GM18907 (cell line): ENCODE data around the gene RPS23.
A peak's percentile ranks its signal among the peaks of the same experiment; 100 is the strongest.

Experiments
- ATAC-seq: cut with Tn5 transposase; IDR thresholded peaks from one replicate; pipeline ENCODE4 v1.9.1; 2021; ENCODE audit warnings: mild to moderate bottlenecking, moderate library complexity; ENCODE audit not compliant: unreplicated experiment

RPS23 gene

DNA sequence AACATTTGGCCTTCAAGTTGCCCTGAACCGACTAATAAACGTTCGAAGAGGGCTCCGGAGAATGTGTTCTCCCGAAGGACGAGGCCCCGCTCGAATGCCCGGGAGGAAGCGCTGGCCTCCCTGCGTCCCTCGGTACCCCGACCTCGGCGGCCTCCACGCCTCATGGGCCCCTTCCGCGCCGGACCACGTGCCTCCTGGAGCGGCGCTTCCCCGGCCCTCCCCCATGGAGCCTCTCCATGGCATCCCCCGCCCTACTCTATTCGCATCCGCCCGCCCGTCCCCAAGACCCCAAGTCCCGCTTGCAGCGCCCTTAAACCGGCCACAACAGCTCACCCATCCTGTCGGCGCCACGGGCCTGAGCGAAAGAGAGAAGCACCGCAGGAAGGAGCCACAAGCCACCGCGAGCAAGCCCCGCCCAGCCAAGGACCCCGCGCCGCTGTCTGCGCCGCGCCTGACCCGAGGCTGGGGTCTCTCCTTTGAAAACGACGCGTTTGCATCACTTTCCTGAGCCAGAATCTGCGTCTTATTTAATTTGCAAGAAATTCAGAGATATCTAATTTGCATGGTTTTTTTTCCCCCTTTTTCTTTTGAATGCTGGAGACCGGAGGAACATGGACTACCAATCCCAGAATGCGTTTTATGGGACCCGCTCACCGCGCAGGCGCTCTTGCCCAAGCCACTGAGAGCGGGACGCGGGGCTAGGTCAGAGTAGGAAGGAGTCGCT, at the start of gene RPS23:
Gene RPS23 (minus strand): TSS at position 368 of the 724 bp plus-strand sequence. CDS start 31 bp downstream, at position 337.
- ATAC-seq, result peak; percentile 95

DNA sequence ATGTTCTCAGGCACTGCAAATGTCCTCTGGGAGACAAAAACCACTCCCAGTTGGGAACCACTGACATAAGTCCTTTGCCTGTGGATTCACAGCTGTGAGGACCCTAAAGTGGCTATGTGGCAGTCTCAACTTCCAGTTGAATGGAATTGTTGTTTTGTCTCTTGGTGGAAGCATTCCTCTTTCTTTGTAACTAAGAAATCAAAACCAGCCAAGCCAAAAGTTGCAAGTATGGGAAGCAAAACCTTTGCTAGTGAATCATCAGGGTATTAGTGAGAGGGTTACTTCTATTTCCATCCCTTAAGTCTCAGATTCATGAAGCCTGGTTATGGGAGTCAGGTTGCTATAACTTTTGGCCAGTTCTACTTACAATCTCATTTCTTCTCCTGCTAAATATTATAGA, 49.8 kb upstream of the RPS23 start:
- no peak for ATAC-seq

DNA sequence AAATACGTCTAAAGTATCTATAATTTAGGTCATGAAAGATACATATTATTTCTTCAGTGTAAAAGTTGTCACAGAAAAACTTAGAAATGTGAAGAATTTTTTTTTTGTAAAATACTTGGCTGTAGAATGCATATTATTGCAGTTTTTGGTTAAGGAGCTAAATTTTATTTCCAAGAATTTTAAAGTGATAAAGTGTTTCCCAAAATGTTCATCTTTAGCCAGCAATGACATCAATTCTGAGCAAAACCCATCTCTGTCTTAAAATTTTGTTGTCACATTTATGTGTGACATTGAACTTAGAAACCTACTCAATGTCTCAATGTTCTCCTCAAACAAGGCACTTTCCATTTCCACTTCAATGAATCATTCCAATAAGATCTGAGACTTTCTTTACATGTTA, 47.8 kb upstream of the RPS23 start:
- no peak for ATAC-seq

DNA sequence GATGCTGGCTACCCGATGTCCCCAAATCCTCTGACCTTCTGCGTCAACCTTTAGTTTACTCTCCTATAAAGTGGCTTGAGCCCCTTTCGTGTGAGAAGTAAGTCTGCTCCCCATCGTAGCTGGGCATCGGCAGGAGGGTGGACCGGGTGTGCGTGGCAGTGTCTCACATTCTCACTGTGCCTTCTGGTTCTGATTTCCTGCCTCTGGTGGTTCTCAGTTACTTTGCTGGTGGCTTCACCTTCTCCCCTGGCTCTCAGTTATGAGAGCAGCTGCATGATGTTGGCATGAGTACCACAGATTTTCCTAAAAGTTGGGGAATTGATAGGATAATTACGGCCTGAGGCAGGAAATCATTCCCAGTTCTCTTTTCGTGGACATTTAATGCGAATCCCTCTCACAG, 47.0 kb upstream of the RPS23 start:
- ATAC-seq, result no peak

DNA sequence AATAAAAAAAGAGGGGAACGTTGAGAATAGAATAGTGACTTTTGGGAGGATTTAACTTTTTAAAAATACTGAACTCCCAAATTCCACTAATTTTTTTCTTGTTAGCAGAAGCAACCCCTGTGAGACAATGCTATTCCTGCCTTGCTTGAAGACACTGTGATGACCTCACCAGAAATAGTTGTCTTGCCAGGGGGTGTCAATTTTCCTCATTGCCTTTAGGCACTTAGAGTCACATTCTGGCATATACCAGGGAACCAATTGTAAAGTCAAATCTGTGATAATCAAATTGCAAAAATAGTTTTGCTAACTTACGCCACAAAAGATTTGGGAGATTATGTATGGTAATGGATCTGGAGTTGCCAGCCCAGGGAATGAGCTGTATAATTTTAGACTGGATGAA, 42.8 kb upstream of the RPS23 start:
- no peak for ATAC-seq

DNA sequence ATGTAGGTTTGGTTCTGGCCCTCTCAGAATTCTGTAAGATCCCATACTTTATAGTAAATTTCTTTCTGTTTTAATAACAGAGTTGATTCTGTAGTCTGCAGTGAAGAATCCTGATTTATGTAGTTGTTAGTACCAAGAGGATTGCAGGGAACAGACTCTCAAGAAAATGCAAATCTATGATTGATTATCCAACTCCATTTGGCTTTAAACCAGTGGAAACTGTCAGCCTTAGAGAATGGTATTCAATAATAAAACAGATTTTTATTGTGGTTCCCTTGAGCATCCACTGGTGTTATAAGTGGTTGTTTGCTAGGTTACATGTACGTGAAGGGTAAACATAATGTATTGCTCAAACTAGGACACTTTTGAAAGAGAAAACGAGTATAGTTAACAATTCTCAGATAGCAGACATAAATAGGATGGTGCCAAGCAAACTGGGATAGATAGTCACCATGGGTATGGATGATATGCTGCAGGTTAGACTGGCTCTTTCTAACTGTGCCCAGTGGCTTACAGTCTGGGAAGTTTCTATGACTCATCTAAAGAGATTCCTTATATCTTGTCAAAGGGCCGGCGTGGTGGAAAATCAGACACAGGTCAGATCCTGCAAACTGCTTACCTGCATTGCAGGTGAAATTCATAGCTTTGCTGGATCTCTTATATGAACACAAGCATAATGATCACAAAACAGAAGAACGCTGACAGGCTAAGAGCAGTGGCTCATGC, 41.7 kb upstream of the RPS23 start:
- no peak for ATAC-seq

DNA sequence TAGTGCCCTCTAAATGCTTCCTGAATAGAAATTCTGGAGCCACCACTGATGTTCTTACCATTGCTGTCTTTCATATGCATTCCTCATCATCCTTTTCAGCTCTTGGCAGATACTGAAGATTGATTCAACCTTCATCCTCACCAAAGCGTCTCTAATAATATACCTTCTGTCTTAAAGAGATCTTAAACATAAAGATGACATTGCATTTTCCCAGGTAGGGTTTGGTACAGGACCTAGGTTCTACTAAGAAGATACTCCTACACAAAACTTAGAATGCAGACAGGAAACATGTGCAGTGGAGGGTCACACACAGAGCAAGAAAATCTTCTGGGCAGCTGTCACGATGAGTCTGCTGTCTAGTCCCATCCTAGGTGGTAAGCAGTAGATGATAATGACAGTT, 41.0 kb upstream of the RPS23 start:
- ATAC-seq, result no peak

DNA sequence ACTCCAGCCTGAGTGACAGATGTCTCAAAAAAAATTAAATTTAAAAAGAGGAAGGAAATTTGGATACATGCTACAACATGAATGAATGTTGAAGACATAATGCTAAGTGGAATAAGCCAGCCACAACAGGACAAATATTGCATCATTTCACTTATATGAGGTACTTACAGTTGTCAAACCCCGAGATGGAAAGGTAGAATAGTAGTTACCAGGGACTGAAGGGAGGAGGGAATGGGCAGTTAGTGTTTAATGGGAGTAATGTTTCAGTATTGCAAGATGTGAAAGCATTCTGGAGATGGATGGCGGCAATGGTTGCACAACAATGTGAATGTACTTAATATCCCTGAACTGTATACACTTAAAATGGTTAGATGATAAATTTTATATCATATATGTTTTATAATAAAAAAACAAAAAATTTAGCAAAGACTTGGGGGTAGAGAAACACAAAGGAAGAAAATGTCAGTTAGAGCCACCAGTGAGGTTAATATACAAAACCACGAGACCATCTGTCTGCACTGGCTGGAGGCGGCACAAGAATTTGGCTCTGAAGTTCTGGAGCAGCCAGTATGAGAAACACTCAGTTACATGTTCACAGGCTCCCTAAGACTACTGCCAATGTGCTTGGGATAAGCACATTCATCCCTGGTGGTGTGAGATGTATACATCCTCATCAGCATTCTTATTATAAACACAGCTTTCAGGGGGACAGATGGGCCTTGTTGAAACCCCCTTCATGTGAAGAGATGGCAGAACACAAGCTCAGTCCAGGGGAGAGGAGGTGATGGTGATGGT, 37.0 kb upstream of the RPS23 start:
- ATAC-seq, result no peak

DNA sequence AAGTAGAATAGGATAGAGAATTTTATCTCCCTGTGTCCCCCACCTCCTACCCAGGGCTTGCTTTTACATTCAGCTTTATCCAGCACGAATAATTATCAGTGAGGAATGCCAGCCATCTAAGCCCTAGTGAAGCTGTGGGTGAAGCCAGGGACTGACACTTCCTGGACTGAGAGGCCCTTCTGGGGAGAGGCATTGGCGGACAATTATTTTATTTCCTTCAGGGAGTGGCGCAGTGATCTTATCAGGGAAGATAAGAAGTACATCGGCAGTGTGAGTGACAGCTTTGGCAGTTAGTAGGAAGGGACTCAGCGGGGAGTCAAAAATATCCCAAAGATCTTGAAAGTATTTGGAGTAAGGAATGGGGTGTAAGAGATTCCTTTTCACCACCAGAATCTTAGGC, 34.9 kb upstream of the RPS23 start:
- ATAC-seq, result no peak

DNA sequence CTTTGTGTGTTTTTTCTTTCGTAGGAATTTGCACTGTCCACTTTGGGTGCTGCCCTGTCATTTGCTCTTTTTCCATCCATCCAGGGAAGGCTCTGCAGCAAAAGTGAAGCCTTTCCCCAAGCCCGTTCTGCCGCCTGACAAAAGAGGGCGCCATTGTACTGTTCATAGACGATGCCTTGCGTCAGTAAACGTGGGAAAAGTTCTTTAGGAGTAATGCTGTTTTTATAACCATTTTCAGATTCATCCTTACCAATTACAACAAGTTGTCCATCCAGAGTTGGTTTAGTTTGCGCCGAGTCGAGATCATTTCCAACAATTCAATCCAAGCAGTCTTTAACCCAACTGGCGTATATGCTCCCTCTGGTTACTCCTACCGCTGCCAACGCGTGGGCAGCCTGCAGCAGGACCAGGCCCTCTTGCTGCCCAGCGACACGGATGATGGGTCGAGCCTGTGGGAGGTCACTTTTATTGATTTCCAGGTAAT, 34.3 kb upstream of the RPS23 start:
- no peak for ATAC-seq

DNA sequence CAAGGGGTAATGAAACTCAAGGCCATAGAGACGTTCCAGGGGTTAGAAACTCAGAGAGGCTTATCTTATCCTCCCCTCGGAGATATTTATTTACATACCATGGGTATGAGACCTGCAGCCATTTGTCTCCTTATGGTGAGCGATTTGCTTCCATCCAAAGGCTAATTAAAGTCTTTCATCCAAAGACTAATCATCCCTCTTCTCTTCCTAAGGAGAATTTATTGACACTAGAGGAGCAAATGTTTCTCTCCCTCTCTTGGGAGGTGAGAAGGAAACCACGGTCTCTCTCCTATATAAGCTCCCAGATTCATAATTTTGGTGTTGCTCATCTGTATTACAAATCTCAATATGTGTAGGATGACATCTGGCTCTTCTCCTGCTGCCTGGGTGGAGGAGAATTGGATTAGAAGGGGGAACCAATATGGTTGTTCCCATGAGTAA, 31.0 kb upstream of the RPS23 start:
- ATAC-seq, result no peak

DNA sequence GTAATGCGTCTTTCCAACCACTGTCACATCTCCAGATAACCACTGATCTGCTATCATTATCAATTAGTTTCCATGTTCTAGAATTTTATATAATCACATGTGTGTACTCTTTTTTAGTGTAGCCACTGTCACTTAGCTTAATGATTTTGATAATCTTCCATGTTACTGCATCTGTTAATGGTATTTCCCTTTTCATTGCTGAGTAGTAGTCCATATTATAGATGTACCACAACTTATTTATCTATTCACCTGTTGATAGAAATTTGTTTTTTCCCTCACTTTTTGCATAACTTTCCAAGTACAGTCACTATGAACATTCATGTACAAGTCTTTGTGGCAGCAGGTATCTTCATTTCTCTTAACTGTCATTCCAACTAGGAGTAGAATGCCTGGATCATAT, 30.3 kb upstream of the RPS23 start:
- no peak for ATAC-seq

DNA sequence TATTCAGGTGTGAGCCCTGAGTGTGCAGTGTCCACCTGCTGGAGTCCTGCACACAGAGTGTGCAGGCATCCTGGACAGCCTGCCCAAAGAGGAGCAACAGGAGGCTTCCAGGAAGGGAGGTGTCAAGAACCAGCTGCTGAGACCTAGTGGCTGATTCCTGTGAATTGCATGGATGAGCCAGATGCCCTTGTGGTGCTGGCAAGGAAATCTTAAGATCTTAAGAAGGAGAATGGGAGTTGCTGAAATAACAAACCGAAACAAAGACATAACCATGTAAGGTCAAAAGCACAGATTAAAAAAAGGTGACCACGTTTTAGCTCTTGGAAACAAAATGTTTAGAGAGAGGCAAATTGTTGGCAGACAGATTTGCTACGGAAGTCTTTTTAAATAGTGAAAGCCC, 29.3 kb upstream of the RPS23 start:
- ATAC-seq, result no peak

DNA sequence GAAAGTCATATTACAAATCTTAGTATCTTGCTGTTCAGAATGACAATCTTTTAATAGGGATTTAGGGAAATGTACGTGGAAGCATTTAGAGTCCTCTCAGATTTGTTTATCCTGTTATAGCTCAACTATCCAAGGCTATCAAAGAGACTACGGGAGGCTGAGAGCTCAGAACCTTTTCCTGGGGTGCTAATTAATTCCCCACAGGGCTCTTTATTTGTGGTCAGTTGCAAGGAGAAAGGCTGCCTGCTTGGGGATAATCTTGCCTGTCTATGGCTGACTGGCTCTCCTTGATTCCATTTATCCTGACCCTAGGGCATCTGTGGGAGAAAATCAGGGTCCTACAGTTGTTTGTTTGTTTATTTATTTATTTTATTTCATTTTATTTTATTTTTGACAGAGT, 28.0 kb upstream of the RPS23 start:
- ATAC-seq, result no peak

DNA sequence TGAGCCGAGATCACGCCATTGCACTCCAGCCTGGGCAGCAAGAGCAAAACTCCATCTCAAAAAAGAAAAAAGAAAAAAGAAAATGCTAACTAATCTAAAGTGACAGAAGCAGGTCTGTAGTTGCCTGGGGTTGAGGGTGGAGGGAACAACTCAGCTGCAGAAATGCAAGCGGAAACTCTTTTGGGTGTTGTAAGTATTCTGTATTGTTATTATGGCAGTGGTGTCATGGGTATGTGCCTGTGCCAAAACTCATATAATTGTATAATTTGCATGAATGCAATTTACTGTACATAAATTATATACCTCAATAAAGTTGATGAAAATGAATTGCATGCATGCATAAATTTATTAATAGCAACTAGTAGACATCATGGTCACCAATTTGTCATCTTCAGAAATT, 23.0 kb upstream of the RPS23 start:
- no peak for ATAC-seq

DNA sequence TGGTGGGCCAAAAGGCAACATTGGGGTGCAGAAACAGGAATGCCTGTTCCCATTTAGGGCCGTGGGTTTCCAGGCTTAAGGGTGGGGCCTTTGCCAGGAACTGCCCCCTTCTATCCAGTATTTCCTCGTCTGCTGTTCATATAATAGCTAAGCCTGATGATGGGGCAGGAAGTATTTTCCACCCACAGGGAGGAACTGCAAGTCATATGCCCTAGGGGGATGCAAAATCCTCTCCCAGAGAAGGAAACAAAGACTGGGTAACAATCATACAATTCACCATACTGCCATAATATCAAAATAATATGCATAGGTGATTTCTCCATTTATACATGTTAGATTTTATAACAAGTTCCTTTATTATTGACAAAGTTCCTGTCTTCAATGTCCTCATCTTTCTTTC, 20.5 kb upstream of the RPS23 start:
- ATAC-seq, result no peak

DNA sequence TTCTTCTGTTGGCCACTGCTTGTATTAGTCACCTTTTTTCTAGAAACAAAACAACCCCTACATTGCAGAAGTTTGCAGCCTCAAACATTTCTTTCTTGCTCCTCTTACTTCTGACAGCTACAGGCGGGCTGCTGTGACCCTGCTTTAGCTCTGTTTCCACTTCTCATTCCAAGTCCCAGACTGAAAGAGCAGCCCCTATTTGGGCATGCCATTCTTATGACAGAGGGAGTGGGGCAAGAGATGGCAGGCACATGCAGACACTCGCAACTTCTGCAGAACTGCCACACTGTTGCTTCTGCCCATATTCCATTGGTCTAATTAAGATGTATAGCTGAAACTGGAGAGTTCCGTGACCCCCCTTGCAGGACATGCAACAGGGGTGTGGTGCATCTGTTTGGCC, 19.6 kb upstream of the RPS23 start:
- ATAC-seq, result no peak

DNA sequence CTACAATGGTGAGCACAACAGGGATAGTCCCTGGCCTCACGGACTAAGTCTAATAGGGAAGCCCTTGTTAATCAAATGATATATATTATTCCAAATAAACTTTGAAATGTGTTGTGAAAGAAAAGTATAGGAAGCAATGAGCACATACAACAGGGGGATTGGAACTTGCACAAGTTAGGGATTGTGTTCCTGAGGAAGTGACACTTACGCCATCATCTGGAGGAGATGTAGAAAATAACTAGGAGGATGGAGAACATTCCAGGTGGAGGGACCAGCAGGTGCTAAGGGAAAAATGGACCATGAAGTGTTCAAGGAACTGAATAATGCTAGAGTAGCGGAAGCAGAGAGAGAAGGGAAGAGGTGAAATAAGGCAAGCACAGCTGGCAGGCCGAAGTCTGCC, 18.8 kb upstream of the RPS23 start:
- ATAC-seq, result no peak

DNA sequence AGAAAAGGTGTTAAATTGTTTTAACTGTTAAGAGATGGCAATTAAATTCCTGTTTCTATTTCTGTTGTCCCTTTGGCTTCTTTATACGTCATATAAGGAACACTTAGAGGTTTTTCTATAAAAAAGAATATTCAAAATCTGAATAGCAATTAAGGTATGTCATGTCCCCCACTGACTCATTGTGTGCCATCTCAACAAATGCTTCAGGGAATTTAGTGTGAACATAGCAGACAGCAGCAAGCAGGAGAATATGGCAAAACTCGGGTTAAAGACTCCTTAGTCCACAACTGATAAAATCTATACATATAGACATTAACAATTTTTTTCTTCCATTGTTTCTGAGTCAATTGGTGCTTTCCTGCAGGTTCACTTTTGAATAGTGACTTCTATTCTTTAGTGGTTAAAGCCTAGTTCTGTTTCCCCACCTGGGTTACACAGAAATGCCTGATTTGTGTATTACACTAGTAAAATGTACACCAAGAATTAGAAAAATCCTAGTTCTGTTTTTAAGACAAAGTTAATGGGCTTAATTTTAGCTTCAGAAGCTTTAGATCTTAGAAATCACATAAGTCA, 17.9 kb upstream of the RPS23 start:
- ATAC-seq, result no peak

DNA sequence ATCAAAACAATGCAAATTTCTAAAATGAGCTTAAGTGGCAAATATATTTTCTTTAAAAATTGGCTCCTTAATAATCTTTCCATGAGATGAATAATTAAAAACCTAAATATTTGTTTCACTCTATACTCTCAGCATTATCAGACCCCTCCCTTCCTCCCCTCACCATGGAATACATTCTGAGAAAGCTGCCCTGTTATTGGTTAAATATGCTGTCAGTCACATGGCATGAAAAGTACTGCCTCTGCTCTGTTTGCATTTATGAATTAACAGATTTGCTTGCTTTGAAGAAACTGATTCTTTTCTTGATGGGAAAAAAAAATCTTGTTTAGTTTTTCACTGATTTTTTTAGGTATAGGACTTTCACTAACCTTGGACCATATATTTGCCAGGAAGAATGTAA, 17.0 kb upstream of the RPS23 start:
- no peak for ATAC-seq

DNA sequence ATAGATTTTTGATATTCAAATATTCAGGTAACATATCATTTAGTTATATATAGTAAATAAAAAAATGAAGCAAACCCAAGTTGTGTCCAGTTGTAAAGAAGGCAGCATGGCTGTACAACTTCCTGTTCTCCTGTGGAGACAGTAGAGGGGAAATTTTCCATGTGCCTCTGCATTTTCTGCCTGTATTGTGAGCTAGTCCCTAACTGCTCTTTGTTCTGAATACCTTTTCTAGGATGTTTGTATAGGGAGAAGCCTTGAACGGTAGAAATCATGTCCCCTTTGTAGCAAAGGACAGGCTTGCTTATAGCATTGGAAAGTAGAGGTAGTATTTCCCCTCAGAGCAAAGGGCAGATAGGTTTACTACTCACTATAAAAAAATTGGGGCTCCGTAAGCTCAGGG, 13.3 kb upstream of the RPS23 start:
- ATAC-seq, result no peak
